IMR-90 (cell line): ENCODE measurements around the gene ASAP2. TPM values are rescaled to one million over a fixed set of nuclear protein-coding genes. Genes with fewer than 3 reads are reported as not detected.

Experiments
- ATAC-seq: fragments of 200-7000 bp; cut with Tn5 transposase; 2 replicates; pipeline ENCODE4 v1.9.1; 2020; ENCODE audit warnings: low read depth, mild to moderate bottlenecking, moderate library complexity
- BruUV-seq: library from RNA; stranded (reverse); fragments of 400-500 nt; replicated peaks from 2 replicates; lab custom pipeline; 2021; lab: Mats Ljungman, UMichigan
- CTCF ChIA-PET: fragments of 300-600 bp; formaldehyde crosslinking; extraction: SDS; loops from one replicate; lab custom pipeline; 2021; ENCODE audit warnings: antibody characterized with exemption; lab: Yijun Ruan, JAX
- POLR2A ChIA-PET: fragments of 300-600 bp; sonication (Branson Sonifier 250); formaldehyde crosslinking; loops from one replicate; lab custom pipeline; 2022; ENCODE audit warnings: antibody characterized with exemption; ENCODE audit not compliant: unreplicated experiment; lab: Charles Lee
- DNase-seq: peaks from one replicate; pipeline ENCODE4 v3.0.0; 2013
- H2AFZ ChIP-seq: replicated peaks from 2 replicates; pipeline ENCODE3; 2013; ENCODE audit warnings: low read length, mild to moderate bottlenecking; ENCODE audit not compliant: poor library complexity
- H2AK5ac ChIP-seq: 2 replicates; pipeline ENCODE4 v1.6.1; 2013; ENCODE audit warnings: low read depth, low read length, inconsistent platforms
- H2AK9ac ChIP-seq: replicated peaks from 2 replicates; pipeline ENCODE3; 2013; ENCODE audit warnings: mild to moderate bottlenecking, low read depth, low read length, moderate library complexity; ENCODE audit not compliant: poor library complexity
- H2BK120ac ChIP-seq: 2 replicates; pipeline ENCODE4 v1.6.1; 2013; ENCODE audit warnings: low read depth, low read length, inconsistent platforms
- H2BK15ac ChIP-seq: 3 replicates; pipeline ENCODE4 v1.6.1; 2013; ENCODE audit warnings: low read depth, low read length, inconsistent platforms
- H2BK20ac ChIP-seq: 2 replicates; pipeline ENCODE4 v1.6.1; 2013; ENCODE audit warnings: low read depth, mild to moderate bottlenecking, inconsistent platforms, low read length, moderate library complexity
- H2BK5ac ChIP-seq: 2 replicates; pipeline ENCODE4 v1.6.1; 2013; ENCODE audit warnings: mild to moderate bottlenecking, low read depth, low read length, inconsistent platforms; ENCODE audit not compliant: poor library complexity, severe bottlenecking
- H3K14ac ChIP-seq: replicated peaks from 2 replicates; pipeline ENCODE4 v1.6.1; 2013; ENCODE audit warnings: low read depth, low read length, inconsistent platforms
- H3K18ac ChIP-seq: 2 replicates; pipeline ENCODE4 v1.6.1; 2013; ENCODE audit warnings: low read depth, low read length, control low read depth
- H3K23ac ChIP-seq: 2 replicates; pipeline ENCODE4 v1.6.1; 2013; ENCODE audit warnings: low read depth, low read length, inconsistent platforms
- H3K27ac ChIP-seq: 2 replicates; pipeline ENCODE4 v1.5.1; 2013; ENCODE audit warnings: mild to moderate bottlenecking, control low read depth, low read length; ENCODE audit not compliant: insufficient read depth
- H3K27me3 ChIP-seq: 2 replicates; pipeline ENCODE4 v1.6.1; 2013; ENCODE audit warnings: low read length; ENCODE audit not compliant: control insufficient read depth, insufficient read depth
- H3K36me3 ChIP-seq: 2 replicates; pipeline ENCODE4 v1.6.1; 2013; ENCODE audit warnings: low read length, mixed read lengths; ENCODE audit not compliant: control insufficient read depth, insufficient read depth
- H3K4ac ChIP-seq: 2 replicates; pipeline ENCODE4 v1.6.1; 2013; ENCODE audit warnings: low read depth, low read length, inconsistent platforms
- H3K4me1 ChIP-seq: 2 replicates; pipeline ENCODE4 v1.6.1; 2013; ENCODE audit warnings: low read length, mixed read lengths; ENCODE audit not compliant: control insufficient read depth, insufficient read depth
- H3K4me2 ChIP-seq: 2 replicates; pipeline ENCODE4 v1.6.1; 2013; ENCODE audit warnings: low read depth, mild to moderate bottlenecking, control low read depth, low read length, moderate library complexity
- H3K4me3 ChIP-seq: 2 replicates; pipeline ENCODE4 v1.5.1; 2013; ENCODE audit warnings: low read depth, mild to moderate bottlenecking, control low read depth, low read length, moderate library complexity; ENCODE audit not compliant: insufficient read depth
- H3K56ac ChIP-seq: 2 replicates; pipeline ENCODE4 v1.6.1; 2013; ENCODE audit warnings: low read length, inconsistent platforms; ENCODE audit not compliant: insufficient read depth; ENCODE audit errors: extremely low read depth
- H3K79me1 ChIP-seq, 2 experiments: 2 replicates each; pipeline ENCODE4 v1.6.1; 2013; ENCODE audit warnings: low read length in 2 of 2, inconsistent platforms in 1 of 2, low read depth in 1 of 2
- H3K9ac ChIP-seq: 2 replicates; pipeline ENCODE4 v1.6.1; 2013; ENCODE audit warnings: low read depth, low read length, control low read depth
- H3K9me1 ChIP-seq: 2 replicates; pipeline ENCODE4 v1.6.1; 2013; ENCODE audit warnings: low read length, inconsistent platforms; ENCODE audit not compliant: insufficient read depth
- H3K9me3 ChIP-seq: 2 replicates; pipeline ENCODE4 v1.6.1; 2013; ENCODE audit warnings: low read length; ENCODE audit not compliant: control insufficient read depth, insufficient read depth
- H4K20me1 ChIP-seq: 2 replicates; pipeline ENCODE4 v1.6.1; 2013; ENCODE audit warnings: low read length, inconsistent platforms; ENCODE audit not compliant: insufficient read depth
- H4K5ac ChIP-seq: 2 replicates; pipeline ENCODE4 v1.6.1; 2013; ENCODE audit warnings: mild to moderate bottlenecking, low read depth, low read length, control low read depth
- H4K8ac ChIP-seq, 2 experiments: 2 replicates each; pipeline ENCODE4 v1.6.1; 2013; ENCODE audit warnings: low read depth in 2 of 2, low read length in 2 of 2, control low read depth in 1 of 2, inconsistent platforms in 1 of 2
- H4K91ac ChIP-seq: 2 replicates; pipeline ENCODE4 v1.6.1; 2013; ENCODE audit warnings: low read depth, low read length, inconsistent platforms; ENCODE audit not compliant: insufficient read depth
- BHLHE40 ChIP-seq: fragments of 150-350 bp; IDR thresholded peaks from 2 replicates; pipeline ENCODE4 v1.6.1; 2016; ENCODE audit warnings: mild to moderate bottlenecking, low read depth, low read length
- CEBPB ChIP-seq: IDR thresholded peaks from 2 replicates; pipeline ENCODE4 v1.6.1; 2012; ENCODE audit warnings: low read depth, low read length, improper control_type of control experiment
- CHD1 ChIP-seq: IDR thresholded peaks from 2 replicates; pipeline ENCODE4 v1.6.1; 2012; ENCODE audit warnings: low read depth, low read length, improper control_type of control experiment
- CTCF ChIP-seq: conservative IDR thresholded peaks from 2 replicates; pipeline ENCODE4 v1.5.1; 2012; ENCODE audit warnings: mild to moderate bottlenecking, low read depth, low read length, improper control_type of control experiment
- FOS ChIP-seq: fragments of 150-350 bp; IDR thresholded peaks from 2 replicates; pipeline ENCODE4 v1.6.1; 2016; ENCODE audit warnings: low read depth, low read length
- MAZ ChIP-seq: IDR thresholded peaks from 2 replicates; pipeline ENCODE4 v1.6.1; 2012; ENCODE audit warnings: low read depth, mild to moderate bottlenecking, low read length, improper control_type of control experiment, moderate library complexity, borderline replicate concordance
- NFE2L2 ChIP-seq: fragments of 150-350 bp; IDR thresholded peaks from 2 replicates; pipeline ENCODE4 v1.6.1; 2016; ENCODE audit warnings: low read depth, mild to moderate bottlenecking, low read length
- POLR2A ChIP-seq: IDR thresholded peaks from 2 replicates; pipeline ENCODE4 v1.6.1; 2012; ENCODE audit warnings: mild to moderate bottlenecking, low read depth, low read length
- RAD21 ChIP-seq: IDR thresholded peaks from 2 replicates; pipeline ENCODE4 v1.6.1; 2012; ENCODE audit warnings: low read length, improper control_type of control experiment
- RCOR1 ChIP-seq: IDR thresholded peaks from 2 replicates; pipeline ENCODE4 v1.6.1; 2012; ENCODE audit warnings: mild to moderate bottlenecking, low read length, improper control_type of control experiment; ENCODE audit not compliant: insufficient replicate concordance
- RFX5 ChIP-seq: IDR thresholded peaks from 2 replicates; pipeline ENCODE4 v1.8.0; 2012; ENCODE audit warnings: low read depth, mild to moderate bottlenecking, low read length, moderate library complexity
- WGBS, 2 experiments: methylation state at CpG; one replicate each; pipeline versions ENCODE4 v1.1.5 to v1.1.7; 2013; ENCODE audit warnings: missing lambda C conversion rate in 2 of 2; ENCODE audit not compliant: insufficient read length in 1 of 2; ENCODE audit errors: extremely low coverage in 2 of 2; 5-methylcytosine and 5-hydroxymethylcytosine counted together
- dilution Hi-C: fragments of 300-500 bp; cut with HindIII; formaldehyde crosslinking; loops from one replicate; pipeline ENCODE4 v1.14.3; 2018; ENCODE audit warnings: low sequenced_read_pairs; ENCODE audit not compliant: unreplicated experiment
- in situ Hi-C: fragments of 300-500 bp; cut with MboI; formaldehyde crosslinking; loops from 3 replicates; pipeline ENCODE4 v1.14.3; 2019; ENCODE audit warnings: low sequenced_read_pairs, inconsistent platforms, mixed read lengths
- intact Hi-C: fragments of 100-400 bp; cut with micrococcal nuclease; formaldehyde crosslinking; loops from 2 replicates; pipeline ENCODE4 v1.10.0; 2022
- polyA plus RNA-seq, 3 experiments: library from polyadenylated mRNA; depleted of rRNA; stranded (reverse); fragments of >200 nt; gene quantifications; 2 replicates each; pipeline ENCODE4 v1.2.3, GENCODE V29; 2012; ENCODE audit warnings: low replicate concordance in 1 of 3
- total RNA-seq: library from RNA; depleted of rRNA; stranded (reverse); fragments of >200 nt; gene quantifications from 2 replicates; pipeline ENCODE4 v1.2.3, GENCODE V29; 2012
- TF ChIP-seq, protein P1 (sequence below): fragments of 150-350 bp; IDR thresholded peaks from 2 replicates; pipeline ENCODE4 v1.6.1; 2016; ENCODE audit warnings: low read depth, mild to moderate bottlenecking, low read length, moderate library complexity, borderline replicate concordance

Gene ASAP2
- total and polyA plus RNA-seq, 2 of the 4 experiments (the other 2 are of a cell fraction): 19.7 to 28.1 TPM

DNA sequence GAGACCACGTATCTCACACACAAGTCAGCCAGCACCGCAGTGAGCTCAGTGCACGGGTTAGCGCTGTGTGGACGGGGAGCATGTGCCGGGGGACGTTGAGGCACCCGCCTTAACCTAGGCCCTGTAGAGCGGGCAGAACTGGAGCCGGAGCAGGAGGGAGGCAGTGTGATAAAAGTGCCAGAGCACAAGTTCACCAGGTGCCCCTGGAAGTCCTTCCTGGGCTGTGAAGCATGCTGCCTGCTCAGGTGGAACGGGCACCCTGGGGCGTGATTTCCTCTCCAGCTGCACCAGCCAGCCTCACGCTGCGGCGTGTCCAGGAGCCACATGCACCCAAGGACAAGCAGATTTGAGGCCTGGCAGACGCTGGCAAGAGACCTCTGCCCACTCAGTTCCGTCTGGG lies 166.4 kb downstream of the ASAP2 start:
- H4K91ac ChIP-seq: no peak overlapping the region
- TF ChIP-seq, protein P1, sequence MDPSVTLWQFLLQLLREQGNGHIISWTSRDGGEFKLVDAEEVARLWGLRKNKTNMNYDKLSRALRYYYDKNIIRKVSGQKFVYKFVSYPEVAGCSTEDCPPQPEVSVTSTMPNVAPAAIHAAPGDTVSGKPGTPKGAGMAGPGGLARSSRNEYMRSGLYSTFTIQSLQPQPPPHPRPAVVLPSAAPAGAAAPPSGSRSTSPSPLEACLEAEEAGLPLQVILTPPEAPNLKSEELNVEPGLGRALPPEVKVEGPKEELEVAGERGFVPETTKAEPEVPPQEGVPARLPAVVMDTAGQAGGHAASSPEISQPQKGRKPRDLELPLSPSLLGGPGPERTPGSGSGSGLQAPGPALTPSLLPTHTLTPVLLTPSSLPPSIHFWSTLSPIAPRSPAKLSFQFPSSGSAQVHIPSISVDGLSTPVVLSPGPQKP: no peak
- TF ChIP-seq BHLHE40 (no peak), CEBPB (no peak), MAZ (no peak), NFE2L2 (no peak), RAD21 (no peak), RCOR1 (no peak), FOS (no peak), POLR2A (no peak), RFX5 (no peak), CHD1 (no peak), CTCF (no peak)
- no peak overlapping the region for H2AK5ac ChIP-seq
- no peak for ATAC-seq
- H4K20me1 ChIP-seq: no peaks in the 10 kb centered on the region
- no peak overlapping the region for H3K4ac ChIP-seq
- in situ Hi-C loops: loop anchor here (10.0 kb wide), 1 partner anchor 228 kb away; no protein-coding TSS in a partner anchor
- H3K27ac ChIP-seq: no peak overlapping the region
- no peak overlapping the region for H3K56ac ChIP-seq
- ChIA-PET CTCF (no interaction called here), POLR2A (no interaction called here)
- H4K8ac ChIP-seq: no peak overlapping the region
- H3K14ac ChIP-seq: no peak overlapping the region
- H3K9me1 ChIP-seq: peaks cover 16% of the 10 kb centered on the region
- no peak overlapping the region for H2BK5ac ChIP-seq
- dilution Hi-C loops: no loop called here
- no peak overlapping the region for H2AFZ ChIP-seq
- H2BK15ac ChIP-seq: no peak overlapping the region
- intact Hi-C loops: loop anchor here (5.0 kb wide), 1 partner anchor 166 kb away; the partner anchor contains the start of gene ASAP2
- BruUV-seq: no TSS peak
- no peak overlapping the region for H2AK9ac ChIP-seq
- no peak overlapping the region for H3K18ac ChIP-seq
- H2BK120ac ChIP-seq: no peak overlapping the region
- H3K9me3 ChIP-seq: no peaks in the 10 kb centered on the region
- peaks cover 17% of the 10 kb centered on the region for H3K4me1 ChIP-seq
- no peak overlapping the region for H3K9ac ChIP-seq
- 100% methylated on average over 8 of the region's 17 CpGs; no CpG with 5 or more reads in 1 of the 2 experiments for WGBS, 2 experiments
- no peak overlapping the region for H2BK20ac ChIP-seq
- H3K4me2 ChIP-seq: no peak overlapping the region
- no peak for DNase-seq
- no peak overlapping the region for H4K5ac ChIP-seq
- H3K36me3 ChIP-seq: peaks cover 33% of the 10 kb centered on the region
- H3K23ac ChIP-seq: no peak overlapping the region
- peaks cover 31 to 70% of the 10 kb centered on the region in 2 experiments for H3K79me1 ChIP-seq
- no peak overlapping the region for H3K4me3 ChIP-seq
- no peaks in the 10 kb centered on the region for H3K27me3 ChIP-seq
